Measurements from ENCODE around the gene ITPK1.
"Not testable (repeated sequence)": the region's sequence is repeated elsewhere in the genome, so short reads cannot be mapped to it uniquely, and the experiment has no call there.

ITPK1 gene

DNA sequence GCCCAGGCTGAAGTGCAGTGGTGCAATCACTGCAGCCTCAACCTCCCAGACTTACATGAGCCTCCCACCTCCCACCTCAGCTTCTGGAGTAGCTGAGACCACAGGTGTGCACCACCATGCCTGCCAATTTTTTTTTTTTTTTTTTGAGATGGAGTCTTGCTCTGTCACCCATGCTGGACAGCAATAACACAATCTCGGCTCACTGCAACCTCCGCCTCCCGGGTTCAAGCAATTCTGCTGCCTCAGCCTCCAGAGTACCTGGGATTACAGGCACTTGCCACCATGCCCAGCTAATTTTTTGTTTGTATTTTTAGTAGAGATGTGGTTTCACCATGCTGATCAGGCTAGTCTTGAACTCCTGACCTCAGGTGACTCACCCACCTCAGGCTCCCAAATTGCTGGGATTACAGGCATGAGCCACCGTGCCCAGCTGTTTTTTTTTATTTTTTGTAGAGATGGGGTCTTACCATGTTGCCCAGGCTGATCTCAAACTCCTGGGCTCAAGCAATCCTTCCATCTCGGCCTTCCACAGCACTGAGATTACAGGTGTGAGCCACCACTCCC is 15.6 kb upstream of the ITPK1 start:
- not testable (repeated sequence) for DNase-seq (ENCODE audit: low read depth in 2 of 2)

DNA sequence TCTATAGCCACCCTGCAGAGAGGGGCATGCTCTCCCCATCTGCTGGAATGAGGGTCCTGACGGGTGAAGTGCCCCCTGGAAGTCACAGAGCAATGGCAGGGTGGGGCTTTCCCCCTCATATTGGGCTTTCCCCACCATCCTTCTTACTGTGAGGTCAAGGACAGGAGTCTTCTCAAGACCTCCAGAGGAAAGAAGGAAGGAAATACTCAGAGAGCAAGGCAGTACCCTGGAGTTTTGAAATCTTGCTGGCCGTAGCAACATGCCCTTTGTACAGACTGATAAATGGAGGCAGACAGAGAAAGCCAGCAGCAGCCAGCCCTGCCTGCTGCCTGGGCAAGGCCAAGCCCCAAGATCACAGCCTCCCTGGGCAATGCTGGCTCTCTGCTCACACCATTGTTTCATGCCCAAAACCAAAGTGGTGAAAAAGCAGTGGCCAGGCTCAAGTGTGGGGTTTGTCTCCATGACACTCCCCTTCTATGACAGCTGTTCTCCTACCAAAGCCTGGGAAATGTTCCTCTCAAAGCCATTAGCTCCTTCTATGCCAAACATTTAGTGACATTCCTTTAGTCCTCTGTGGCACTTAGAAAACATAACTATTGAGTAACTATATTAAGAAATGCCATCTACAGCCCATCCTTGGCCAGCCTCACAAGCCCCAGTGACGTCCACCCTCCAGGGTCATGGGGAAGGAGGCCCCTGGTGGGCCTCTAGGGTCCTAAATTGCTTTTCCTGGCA is 13.2 kb upstream of the ITPK1 start:
- DNase-seq (ENCODE audit: low read depth in 2 of 2), result no peak

- DNase-seq (ENCODE audit: low read depth in 2 of 2), result no peak
Measured at GRCh38 chr14:93126111-93126510, 10.4 kb upstream of the ITPK1 start.

GRCh38 chr14:93122826-93123225 is 7.1 kb upstream of the ITPK1 start:
- no peak for DNase-seq (ENCODE audit: low read depth in 2 of 2)

- no peak for DNase-seq (ENCODE audit: low read depth in 2 of 2)
Measured at GRCh38 chr14:93121030-93121834, 5.5 kb upstream of the ITPK1 start.

- DNase-seq (ENCODE audit: low read depth in 2 of 2), result no peak
Measured at GRCh38 chr14:93120517-93120916, 4.8 kb upstream of the ITPK1 start.

GRCh38 chr14:93116676-93117200 is 1.0 kb upstream of the ITPK1 start:
- DNase-seq (ENCODE audit: low read depth in 2 of 2), result no peak

GRCh38 chr14:93115069-93115820 is 480 bp downstream of the ITPK1 start:
- DNase-seq (ENCODE audit: low read depth in 2 of 2), result peak; percentile 77 to 87

- no peak for DNase-seq (ENCODE audit: low read depth in 2 of 2)
Measured at GRCh38 chr14:93114713-93115068, 1.0 kb downstream of the ITPK1 start.

DNA sequence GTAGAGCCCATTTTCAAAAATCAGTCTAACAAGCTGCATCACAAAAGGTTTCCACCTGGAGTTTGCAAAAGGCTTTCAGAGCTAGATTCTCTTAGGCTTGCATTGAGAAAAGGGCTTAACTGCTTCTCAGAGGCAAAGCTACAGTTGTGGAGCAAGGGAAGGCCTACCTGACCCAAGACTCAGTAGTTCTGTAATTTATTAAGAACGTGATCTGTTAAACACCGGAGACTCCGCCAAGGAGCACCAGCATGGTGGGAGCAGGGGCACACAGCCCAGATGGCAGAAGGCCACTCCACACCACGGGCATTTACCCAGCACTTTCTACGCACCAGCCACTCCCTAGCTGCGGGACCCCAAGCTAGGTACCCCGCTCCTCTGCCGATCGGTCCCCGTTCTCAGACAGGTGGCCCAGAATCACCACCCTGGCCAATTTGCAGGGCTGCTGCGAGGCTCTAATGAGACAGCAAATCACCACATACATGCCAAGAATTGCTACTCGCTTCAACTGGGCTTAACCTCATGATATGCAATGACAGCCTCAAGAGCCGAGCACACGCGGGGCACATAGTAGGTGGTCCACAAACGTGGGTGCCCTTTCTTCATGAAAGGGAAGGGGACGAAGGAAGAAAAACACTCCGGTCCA is 1.5 kb downstream of the ITPK1 start:
- DNase-seq (ENCODE audit: low read depth in 2 of 2), result no peak

DNA sequence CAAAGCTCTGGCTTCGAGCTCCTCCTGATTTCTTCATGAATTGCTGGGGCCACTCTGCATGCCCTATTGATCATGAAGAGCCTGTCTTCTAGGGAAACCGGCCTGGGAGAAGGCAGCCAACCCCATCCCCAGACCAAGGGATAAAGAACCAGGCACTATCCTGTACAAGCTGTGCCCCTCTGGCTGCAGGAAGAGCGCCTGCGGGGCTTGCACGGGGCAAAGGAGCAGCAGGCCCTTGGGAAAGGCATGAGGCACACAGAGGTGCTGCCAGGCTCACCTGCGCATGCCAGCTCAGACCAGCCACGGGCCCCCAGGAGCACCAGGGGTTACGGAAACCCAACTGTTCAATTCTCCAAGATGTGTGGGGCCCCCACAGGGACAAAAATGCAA is 2.1 kb downstream of the ITPK1 start:
- no peak for DNase-seq (ENCODE audit: low read depth in 2 of 2)

DNA sequence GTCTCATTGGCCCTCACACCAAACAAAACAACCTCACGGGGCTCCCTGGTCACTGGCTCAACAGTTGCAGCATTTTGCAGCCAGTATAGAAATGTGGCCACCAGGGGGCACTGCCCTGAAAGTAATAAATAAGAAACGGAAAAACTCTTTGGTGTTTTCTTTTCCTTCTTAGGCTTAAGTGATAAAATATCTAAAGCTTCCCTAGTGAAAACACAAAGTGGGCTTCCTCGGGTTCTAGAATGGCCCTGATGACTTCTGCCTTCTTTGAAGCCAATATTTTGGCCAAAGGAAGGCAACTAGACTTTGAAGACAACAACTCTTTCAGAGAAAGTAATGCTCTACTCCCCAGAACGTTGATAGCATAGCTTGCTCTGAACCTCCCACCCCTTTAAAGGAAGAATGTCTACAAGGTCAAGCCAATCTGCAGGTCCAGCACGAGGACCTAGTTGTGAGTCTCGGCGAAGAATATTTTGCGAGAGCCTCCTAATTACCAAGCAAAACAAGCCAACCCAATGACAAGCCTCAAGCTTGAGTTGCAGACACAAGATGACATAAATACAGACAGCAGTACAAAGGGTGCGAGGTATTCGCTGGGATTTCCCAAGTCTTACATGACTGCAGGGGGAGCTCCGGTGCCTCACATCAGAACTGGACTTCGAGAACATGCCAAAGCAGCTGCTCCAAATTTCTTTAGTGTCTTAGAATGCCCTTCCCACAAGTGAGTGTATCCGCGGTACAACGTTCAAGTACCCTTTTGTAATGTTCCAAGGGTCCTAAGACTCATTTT is 2.6 kb downstream of the ITPK1 start:
- DNase-seq (ENCODE audit: low read depth in 2 of 2), result peak; percentile 62 to 67

DNA sequence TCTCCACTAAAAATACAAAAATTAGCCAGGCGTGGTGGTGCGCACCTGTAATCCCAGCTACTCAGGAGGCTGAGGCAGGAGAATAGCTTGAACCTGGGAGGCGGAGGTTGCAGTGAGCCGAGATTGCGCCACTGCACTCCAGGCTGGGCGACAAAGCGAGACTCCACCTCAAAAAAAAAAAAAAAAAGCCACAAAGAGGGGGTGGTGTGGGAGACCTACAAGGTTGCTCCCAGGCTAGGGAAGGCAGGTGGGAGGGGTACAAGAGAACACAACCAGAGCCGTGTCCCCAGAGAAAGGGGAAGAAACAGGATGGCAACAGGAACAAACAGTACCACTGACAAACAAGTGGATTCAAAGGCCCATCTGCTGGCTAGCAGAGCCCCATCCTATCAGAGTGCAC is 4.2 kb downstream of the ITPK1 start:
- not testable (repeated sequence) for DNase-seq (ENCODE audit: low read depth in 2 of 2)

DNA sequence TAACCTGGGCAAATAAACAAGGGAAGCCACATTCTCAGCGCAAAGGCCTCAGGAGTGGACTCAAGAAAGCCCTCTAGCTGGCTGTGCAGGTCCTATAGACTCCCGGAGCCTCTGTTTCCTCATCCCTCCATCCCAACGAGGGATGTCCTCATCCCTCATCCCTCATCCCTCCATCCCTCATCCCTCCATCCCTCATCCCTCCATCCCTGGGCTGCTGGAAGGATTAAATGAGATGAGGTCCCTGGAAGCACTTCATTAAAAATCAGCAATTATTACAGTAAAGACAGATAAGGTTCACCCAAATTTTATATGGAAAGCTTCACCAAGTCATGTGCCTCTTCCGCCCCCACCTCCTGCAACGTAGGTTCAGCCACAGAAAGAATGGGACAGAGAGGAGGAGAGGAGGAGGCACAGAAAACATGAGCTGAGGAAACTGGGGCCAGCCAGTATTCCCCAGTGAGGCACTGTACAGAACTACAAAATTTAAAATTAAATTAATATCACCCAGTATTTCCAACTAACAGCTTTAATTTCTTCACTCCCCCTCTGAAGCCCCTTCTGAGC is 4.8 kb downstream of the ITPK1 start:
- no peak for DNase-seq (ENCODE audit: low read depth in 2 of 2)

DNA sequence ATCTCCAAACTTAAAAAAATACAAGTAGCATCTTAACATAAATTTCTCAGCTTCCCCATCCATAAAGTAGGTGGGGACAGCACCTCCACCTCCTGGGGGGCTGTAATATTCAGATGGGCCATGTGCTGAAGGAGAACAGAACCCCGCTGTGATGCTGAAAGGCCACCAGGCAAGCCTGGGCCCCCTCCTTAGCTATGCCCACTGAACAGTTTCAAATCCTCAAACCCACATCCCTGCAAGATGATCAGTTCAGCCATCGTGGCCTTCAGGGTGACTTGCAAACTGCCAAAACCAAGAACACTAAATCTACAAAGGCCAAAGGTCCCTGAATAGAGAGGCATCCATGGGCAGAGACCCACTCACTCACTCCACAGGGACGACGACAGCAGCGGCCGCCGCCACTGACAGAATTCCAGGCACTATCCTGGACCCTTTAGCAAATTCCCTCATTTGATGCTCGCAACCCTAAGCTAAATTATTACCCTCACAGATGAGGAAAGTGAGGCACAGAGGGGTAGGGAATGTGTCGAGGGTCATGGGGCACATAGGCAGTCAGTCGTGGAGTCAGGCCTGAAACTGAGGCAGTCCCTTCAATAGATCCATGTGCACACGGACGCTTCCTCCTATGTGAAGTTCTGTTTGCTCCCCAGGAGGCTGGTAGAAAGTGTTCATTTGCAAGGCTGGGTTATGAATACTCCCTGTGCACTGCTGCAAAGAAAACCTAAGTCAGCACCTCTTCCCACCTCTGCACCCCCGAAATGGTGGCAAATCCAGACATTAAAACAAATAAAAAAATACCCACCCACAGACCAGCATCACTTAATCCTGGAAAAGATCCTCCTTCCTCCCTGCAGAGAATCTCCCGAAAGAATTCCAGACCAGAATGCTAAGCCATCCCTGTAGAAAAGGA is 5.9 kb downstream of the ITPK1 start:
- DNase-seq (ENCODE audit: low read depth in 2 of 2), result no peak

DNA sequence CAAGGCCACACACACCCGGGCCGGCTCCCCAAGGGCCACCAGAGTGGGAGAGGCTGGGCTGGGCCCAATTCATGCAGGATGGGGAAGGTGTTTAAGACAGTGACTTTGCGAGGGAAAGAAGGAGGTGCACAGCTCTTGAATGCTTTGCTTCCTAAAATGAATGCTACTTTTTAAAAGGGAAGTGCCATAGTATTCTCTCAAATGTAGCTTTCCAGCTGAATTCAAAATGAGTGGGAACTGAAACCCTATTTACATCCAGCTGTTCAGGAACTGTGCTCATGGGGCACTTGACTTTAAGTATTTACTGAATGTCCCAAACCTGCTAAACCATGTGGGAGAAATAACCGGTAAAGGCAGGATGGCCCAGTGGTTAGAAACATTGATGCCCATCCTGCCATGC is 7.6 kb downstream of the ITPK1 start:
- no peak for DNase-seq (ENCODE audit: low read depth in 2 of 2)

GRCh38 chr14:93107453-93107852 is 8.3 kb downstream of the ITPK1 start:
- DNase-seq (ENCODE audit: low read depth in 2 of 2), result no peak

- DNase-seq (ENCODE audit: low read depth in 2 of 2), result no peak
Measured at GRCh38 chr14:93106541-93107156, 9.1 kb downstream of the ITPK1 start.

DNA sequence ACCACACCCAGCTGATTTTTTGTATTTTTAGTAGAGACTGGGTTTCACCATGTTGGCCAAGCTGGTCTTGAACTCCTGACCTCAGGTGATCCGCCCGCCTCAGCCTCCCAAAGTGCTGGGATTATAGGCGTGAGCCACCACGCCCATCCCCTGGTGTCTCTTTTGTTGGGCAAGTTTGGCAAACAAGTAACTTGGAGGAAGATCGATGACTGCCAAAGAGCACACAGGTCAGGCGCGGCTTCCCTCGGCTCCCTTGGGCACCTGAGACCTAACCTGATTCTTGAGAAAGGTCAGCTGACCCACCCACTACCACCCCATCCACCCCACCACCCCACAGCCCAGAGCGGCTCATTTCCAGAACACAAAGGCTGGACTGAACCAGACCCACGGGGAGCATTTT is 9.9 kb downstream of the ITPK1 start:
- not testable (repeated sequence) for DNase-seq (ENCODE audit: low read depth in 2 of 2)

Data from stimulated activated CD4-positive, alpha-beta T cell treated with anti-CD3 and anti-CD28 coated beads, Interleukin-1b, Interleukin-23, amount 100 ng/mL, for 4 hours (primary cell).